Endothelial cell of hepatic sinusoid (primary cell): ENCODE measurements around the gene SPSB1.

Experiments used
- in situ Hi-C: cut with HindIII; loops from 2 replicates; pipeline ENCODE4 v1.10.0; 2017; ENCODE audit warnings: low sequenced_read_pairs

Gene SPSB1

GRCh38 chr1:9292361-9293240, at the start of gene SPSB1:
Gene SPSB1 (plus strand): TSS chr1:9292894. CDS start chr1:9355892, 62,998 bp downstream.
- in situ Hi-C loops = loop anchor here (25.0 kb wide), 1 partner anchor 170 kb away; no protein-coding TSS in a partner anchor

DNA sequence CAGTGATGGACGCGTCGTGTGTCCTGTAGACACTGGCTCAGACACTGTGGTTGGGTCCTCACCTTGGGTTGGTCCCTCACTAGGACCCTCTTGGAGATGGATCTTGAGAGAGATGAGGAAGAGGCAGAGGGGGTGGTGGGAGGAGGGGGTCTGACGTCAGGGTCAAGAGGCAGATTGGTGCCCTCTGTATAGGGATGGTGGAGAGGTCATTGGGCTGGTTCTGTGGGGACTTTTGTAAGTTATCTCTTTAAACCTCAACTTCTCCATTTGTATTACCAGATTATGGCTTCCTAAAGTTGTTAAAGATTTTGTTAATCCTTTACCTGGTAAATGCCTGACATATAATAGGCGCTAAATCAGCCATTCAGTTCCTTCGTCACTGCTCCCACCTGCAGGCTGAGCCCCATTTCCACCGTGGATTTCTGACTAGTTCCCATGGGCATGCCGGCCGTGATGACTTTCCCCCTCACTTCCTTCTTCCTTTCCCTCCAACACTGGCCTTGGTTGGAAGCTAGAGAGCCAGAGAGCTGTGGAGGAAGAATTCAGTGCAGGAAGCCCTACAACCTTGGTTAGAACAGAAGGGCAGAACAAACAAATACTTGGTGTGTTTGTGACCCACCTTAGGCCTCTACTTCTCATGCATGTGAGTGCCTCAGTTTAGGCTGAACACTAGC, 49.5 kb upstream of the SPSB1 start:
- in situ Hi-C loops = no loop called here

DNA sequence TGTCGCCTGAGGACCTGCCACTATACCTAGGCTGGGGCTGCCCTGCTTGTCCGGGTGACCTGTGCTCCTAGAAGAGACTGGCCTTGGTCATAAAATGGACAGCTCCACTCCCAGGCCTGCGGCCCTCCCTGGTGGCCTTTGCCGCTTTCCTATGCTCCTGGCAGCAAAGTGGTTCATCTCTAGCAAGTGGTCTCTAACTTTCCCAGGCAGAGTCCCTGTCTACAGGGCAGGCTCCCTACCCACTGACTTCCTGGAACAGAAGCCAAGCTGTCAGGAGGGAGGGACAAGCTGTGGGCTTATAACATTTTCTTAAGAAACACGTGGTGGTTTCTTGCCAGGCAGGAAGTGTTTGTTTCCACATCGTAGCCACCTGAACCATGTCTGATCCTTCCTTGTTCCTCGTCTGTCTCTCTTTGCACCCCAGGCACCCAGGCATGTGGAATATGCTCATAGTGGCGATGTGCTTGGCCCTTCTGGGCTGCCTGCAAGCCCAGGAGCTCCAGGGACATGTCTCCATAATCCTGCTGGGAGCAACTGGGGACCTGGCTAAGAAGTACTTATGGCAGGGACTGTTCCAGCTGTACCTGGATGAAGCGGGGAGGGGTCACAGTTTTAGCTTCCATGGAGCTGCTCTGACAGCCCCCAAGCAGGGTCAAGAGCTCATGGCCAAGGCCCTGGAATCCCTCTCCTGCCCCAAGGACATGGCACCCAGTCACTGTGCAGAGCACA, 48.0 kb upstream of the SPSB1 start:
- in situ Hi-C loops = no loop called here

DNA sequence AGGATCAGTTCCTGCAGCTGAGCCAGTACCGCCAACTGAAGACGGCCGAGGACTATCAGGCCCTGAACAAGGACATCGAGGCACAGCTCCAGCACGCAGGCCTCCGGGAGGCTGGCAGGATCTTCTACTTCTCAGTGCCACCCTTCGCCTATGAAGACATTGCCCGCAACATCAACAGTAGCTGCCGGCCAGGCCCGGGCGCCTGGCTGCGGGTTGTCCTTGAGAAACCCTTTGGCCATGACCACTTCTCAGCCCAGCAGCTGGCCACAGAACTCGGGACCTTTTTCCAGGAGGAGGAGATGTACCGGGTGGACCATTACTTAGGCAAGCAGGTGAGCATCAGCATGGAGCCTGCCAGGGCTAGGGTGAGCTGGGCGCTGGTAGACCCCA, 47.5 kb upstream of the SPSB1 start:
- in situ Hi-C loops = no loop called here

GRCh38 chr1:9245661-9246060, 47.0 kb upstream of the SPSB1 start:
- in situ Hi-C loops = no loop called here

DNA sequence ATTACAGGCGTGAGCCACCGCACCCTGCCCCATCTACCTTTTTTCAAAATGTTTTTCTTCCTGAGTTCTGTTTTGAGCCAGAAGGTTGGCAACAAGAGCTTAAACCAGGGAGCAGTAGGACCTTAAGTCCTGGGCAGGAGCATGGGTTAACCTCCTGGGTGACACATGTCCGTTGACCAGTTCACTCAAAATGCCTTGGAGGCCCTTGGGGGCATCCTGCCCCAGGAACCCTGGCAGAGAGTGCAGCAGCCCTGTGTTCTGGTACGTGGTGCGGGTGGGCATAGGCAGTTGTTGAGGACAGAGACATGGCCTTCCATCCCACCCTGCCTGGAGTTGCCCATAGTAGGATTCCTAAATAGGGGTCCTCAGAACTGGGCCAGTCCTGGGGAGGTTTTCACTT, 46.5 kb upstream of the SPSB1 start:
- in situ Hi-C loops = no loop called here

GRCh38 chr1:9246841-9247785, 45.6 kb upstream of the SPSB1 start:
- in situ Hi-C loops = no loop called here

DNA sequence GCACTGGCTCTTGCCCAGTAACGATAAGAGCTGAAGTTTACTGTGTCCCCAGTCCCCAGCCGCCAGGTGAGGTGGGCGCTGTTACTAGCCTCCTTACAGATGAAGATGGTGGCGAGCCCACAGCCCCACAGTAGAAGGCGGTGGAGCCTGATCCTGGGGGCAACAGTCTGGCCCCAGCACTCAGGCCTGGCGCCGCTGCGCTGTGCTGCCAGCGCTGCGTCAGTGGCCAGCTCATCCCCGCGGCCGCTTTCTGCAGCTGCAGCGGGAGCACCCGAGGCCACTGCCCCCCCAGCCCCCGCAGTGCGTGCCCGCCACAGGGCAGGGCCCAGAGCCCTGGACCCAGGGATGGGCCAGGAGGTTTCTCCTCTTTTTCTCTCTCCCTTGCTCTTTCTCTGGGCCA, 44.8 kb upstream of the SPSB1 start:
- in situ Hi-C loops = no loop called here

DNA sequence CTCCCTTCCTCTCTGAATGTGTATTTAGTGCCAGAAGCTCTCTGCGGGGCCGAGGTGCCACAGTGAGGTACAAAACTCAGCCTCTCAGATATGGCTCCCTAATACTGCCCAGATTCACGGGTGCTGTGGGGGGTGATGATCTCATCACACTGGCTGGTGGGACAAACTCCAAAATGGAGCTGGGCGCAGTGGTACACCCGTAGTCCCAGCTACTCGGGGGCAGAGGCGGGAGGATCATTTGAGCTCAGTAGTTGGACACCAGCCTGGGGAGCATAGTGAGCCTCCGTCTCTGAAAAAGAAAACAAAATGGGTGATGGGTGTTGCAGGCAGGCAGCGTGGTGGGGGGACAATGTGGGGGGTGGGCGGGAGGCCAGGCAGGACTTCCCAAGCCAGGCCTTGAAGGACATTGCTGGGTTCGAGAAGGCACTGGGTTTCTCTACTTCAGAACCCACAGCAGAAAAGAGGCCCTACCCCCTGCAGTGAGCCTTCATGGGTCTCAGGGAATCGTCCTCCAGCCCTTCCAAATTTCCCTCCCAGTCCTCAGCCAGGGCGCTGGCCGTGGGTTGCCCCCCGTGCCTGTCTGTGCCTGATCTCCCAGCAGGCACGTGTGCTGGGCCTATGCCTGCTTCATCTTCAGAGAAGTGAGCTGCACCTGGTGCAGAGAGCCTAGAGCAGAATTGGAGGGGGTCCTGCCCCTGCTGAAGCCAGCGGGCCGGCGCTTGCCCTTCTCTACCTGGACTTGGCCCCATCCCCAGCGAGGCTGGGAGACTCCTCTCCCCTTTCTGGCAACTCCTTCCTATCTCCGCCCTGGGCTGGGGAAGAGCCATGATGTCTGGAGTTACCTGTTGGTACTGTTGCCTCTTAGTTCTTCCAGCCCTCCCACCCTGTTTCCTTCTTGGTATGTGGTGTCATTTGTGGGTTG, 44.1 kb upstream of the SPSB1 start:
- in situ Hi-C loops = no loop called here

GRCh38 chr1:9249263-9249533, 43.5 kb upstream of the SPSB1 start:
- in situ Hi-C loops = no loop called here

DNA sequence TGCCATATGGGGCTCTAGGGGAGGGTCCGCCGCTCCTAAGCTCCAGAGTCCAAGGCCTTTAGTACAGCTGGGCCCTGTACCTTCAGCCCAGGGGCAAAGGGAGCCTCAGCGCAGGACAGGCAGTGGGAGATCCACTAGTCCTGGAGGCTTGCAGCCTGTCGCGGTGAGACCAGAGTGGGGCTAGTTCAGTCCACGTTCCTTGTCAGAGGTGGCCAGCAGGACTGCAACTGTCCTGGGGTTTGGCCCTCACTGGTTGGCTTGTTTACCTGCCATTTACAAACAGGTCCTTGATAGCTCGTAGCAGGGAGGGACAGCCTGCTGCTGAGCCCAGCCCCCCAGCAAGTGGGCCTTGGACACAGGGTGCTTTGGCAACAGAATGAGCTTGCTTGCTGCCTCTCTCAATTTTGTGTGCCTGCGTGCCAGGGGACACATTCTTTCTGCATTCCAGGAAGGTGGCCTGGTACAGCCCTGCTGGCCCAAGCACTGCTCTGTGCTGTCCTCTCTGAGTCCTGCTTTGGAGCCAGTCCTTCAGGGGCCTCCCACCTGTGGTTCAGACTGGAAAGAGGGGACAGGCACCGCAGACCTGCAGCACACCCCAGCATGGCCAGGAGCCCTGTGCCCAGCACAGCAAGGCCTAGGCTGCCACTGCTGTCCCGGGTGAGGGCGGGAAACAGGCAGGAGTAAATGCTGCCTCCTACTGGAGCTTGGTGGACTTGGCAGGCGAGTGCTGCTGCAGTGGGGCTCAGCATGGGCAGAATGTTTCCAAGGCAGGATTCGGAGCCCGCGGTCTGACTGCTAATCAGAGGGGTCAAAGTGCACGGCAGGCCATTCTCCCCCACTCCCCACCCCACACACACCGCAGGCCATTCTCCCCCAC, 42.9 kb upstream of the SPSB1 start:
- in situ Hi-C loops = no loop called here

DNA sequence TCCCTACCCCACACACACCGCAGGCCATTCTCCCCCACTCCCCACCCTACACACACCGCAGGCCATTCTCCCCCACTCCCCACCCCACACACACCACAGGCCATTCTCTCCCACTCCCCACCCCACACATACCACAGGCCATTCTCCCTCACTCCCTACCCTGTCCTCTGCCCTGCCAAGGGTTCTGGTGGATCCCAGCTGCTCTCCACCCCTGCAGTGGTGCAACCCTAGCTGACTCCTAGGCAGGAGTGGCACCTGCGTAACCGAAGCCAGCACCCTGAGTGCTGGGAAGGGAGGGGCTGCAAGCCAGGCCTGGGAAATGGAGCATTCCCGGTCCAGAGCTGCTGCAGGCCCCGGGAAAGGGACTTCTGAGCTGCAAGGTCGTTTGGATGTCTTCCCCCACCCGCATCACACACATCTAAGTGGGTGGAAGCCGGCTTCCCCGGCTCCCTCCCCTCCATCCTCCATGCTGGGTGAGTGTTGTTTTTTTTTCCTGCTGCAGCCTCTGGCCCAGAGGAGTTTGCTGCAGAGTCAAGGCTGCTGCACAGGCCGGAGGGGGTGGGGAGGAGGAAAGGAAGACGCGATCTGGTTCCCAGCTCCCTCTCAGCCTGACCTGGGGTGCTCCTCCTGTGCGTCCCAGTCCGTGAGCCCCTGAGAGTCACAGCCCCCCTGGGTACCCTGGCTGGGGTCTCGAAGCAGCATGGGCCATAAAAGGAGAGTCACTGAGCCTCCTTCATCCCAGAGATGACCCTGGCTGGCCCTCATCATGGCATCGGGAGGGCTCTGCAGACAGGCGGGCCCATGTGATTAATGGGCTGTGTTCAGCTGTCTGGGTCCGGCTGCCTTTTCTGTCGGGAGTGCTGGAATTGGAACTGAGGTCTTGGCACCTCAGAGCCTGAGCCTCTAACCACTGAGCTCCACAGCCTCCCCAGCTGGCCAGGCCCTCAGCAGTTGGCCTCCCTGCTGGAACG, 42.0 kb upstream of the SPSB1 start:
- in situ Hi-C loops = no loop called here

GRCh38 chr1:9251501-9251900, 41.2 kb upstream of the SPSB1 start:
- in situ Hi-C loops = no loop called here

DNA sequence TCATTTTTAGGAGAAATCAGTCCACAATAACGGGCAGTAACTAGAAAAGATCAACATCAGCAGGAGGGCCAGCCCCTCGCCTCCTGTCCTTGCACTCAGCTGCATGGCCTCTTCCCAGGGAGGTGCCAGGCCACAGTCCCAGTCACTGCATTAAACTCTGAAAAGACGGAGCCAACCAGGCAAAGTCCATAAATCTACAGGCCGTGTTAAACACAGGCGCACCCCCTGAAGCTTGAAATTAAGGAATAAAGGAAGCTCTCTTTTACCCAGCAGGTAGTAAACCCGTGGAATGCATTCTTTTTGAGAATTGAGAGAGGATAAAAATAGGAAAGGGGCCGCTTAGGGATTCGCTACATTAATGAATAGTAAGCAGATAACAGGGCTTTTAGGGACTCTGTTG, 39.7 kb upstream of the SPSB1 start:
- in situ Hi-C loops = no loop called here

GRCh38 chr1:9253453-9254105, 39.1 kb upstream of the SPSB1 start:
- in situ Hi-C loops = no loop called here

GRCh38 chr1:9256332-9256731, 36.4 kb upstream of the SPSB1 start:
- in situ Hi-C loops = no loop called here

- in situ Hi-C loops = no loop called here
Observed at GRCh38 chr1:9257851-9258250, 34.8 kb upstream of the SPSB1 start.
